ENCODE data around the gene CAPN14. TPM values are rescaled to one million over a fixed set of nuclear protein-coding genes. Genes with fewer than 3 reads are reported as not detected.

CAPN14 gene
- total and polyA plus RNA-seq, 2 of the 4 experiments (the other 2 are of a cell fraction): under 0.01 to 0.09 TPM

- no peak overlapping the region for H4K8ac ChIP-seq (ENCODE audit: low read depth in 2 of 2, low read length in 2 of 2)
- H3K36me3 ChIP-seq (ENCODE audit: control insufficient read depth, insufficient read depth, low read length): no peaks in the 10 kb centered on the region
- no TSS peak for BruUV-seq (replicated peaks)
- no peaks in the 10 kb centered on the region for H3K9me1 ChIP-seq (ENCODE audit: insufficient read depth, low read length)
- no peak overlapping the region for H2BK5ac ChIP-seq (ENCODE audit: low read depth, low read length, poor library complexity, severe bottlenecking)
- no peak overlapping the region for H3K14ac ChIP-seq (replicated peaks; ENCODE audit: low read depth, low read length)
- no peak overlapping the region for H2AK9ac ChIP-seq (replicated peaks; ENCODE audit: low read depth, low read length, poor library complexity)
- H3K56ac ChIP-seq (ENCODE audit: extremely low read depth, insufficient read depth, low read length): no peak overlapping the region
- no peak overlapping the region for H3K23ac ChIP-seq (ENCODE audit: low read depth, low read length)
- no peaks in the 10 kb centered on the region for H3K4me1 ChIP-seq (ENCODE audit: control insufficient read depth, insufficient read depth, low read length)
- POLR2A ChIA-PET (ENCODE audit: unreplicated experiment): no interaction called here
- no peak overlapping the region for H4K91ac ChIP-seq (ENCODE audit: insufficient read depth, low read depth, low read length)
- H3K9me3 ChIP-seq (ENCODE audit: control insufficient read depth, insufficient read depth, low read length): no peaks in the 10 kb centered on the region
- H3K9ac ChIP-seq (ENCODE audit: low read depth, low read length): no peak overlapping the region
- H3K18ac ChIP-seq (ENCODE audit: low read depth, low read length): no peak overlapping the region
- H2AFZ ChIP-seq (replicated peaks; ENCODE audit: low read length, poor library complexity): no peak overlapping the region
- ATAC-seq (ENCODE audit: low read depth): no peak
- H4K20me1 ChIP-seq (ENCODE audit: insufficient read depth, low read length): no peaks in the 10 kb centered on the region
- intact Hi-C loops (cut with micrococcal nuclease) (no loop called here), in situ Hi-C loops (cut with MboI; ENCODE audit: low sequenced_read_pairs) (no loop called here), dilution Hi-C loops (cut with HindIII; ENCODE audit: low sequenced_read_pairs, unreplicated experiment) (no loop called here)
- no peak overlapping the region for H3K4me2 ChIP-seq (ENCODE audit: low read depth, low read length)
- no peak overlapping the region for H2BK15ac ChIP-seq (ENCODE audit: low read depth, low read length)
- H3K4me3 ChIP-seq (ENCODE audit: insufficient read depth, low read depth, low read length): no peak overlapping the region
- no peak overlapping the region for H2BK120ac ChIP-seq (ENCODE audit: low read depth, low read length)
- no peak overlapping the region for H3K27ac ChIP-seq (ENCODE audit: insufficient read depth, low read length)
- H2BK20ac ChIP-seq (ENCODE audit: low read depth, low read length): no peak overlapping the region
- no peaks in the 10 kb centered on the region for H3K79me1 ChIP-seq (ENCODE audit: low read depth in 1 of 2, low read length in 2 of 2)
- no peak for TF ChIP-seq CTCF (conservative IDR thresholded peaks at IDR 0.05; ENCODE audit: low read depth, low read length)
- no peak for TF ChIP-seq POLR2A (IDR thresholded peaks at IDR 0.05; ENCODE audit: low read depth, low read length)
- TF ChIP-seq FOS (IDR thresholded peaks at IDR 0.05; ENCODE audit: low read depth, low read length): no peak
- no peak for TF ChIP-seq NFE2L2 (IDR thresholded peaks at IDR 0.05; ENCODE audit: low read depth, low read length)
- TF ChIP-seq RCOR1 (IDR thresholded peaks at IDR 0.05; ENCODE audit: insufficient replicate concordance, low read length): no peak
- no peak overlapping the region for H3K4ac ChIP-seq (ENCODE audit: low read depth, low read length)
- CTCF ChIA-PET: no interaction called here
- peaks cover 63% of the 10 kb centered on the region for H3K27me3 ChIP-seq (ENCODE audit: control insufficient read depth, insufficient read depth, low read length)
- WGBS, 2 experiments (ENCODE audit: extremely low coverage in 2 of 2, insufficient read length in 1 of 2): no CpG with 5 or more reads among the region's 4 CpGs
- no peak overlapping the region for H4K5ac ChIP-seq (ENCODE audit: low read depth, low read length)
- DNase-seq: no peak
- no peak overlapping the region for H2AK5ac ChIP-seq (ENCODE audit: low read depth, low read length)
These were observed 77.6 kb downstream of the CAPN14 start for GRCh38 chr2:31139671-31140070.
